IMR-90 (cell line): Measurements from ENCODE around the gene GRIN1. TPM values are rescaled to one million over a fixed set of nuclear protein-coding genes. Genes with fewer than 3 reads are reported as not detected.

Experiments
- ATAC-seq: fragments of 200-7000 bp; cut with Tn5 transposase; 2 replicates; pipeline ENCODE4 v1.9.1; 2020; ENCODE audit warnings: low read depth, mild to moderate bottlenecking, moderate library complexity
- BruUV-seq: library from RNA; stranded (reverse); fragments of 400-500 nt; replicated peaks from 2 replicates; lab custom pipeline; 2021; lab: Mats Ljungman, UMichigan
- CTCF ChIA-PET: fragments of 300-600 bp; formaldehyde crosslinking; extraction: SDS; loops from one replicate; lab custom pipeline; 2021; ENCODE audit warnings: antibody characterized with exemption; lab: Yijun Ruan, JAX
- POLR2A ChIA-PET: fragments of 300-600 bp; sonication (Branson Sonifier 250); formaldehyde crosslinking; loops from one replicate; lab custom pipeline; 2022; ENCODE audit warnings: antibody characterized with exemption; ENCODE audit not compliant: unreplicated experiment; lab: Charles Lee
- DNase-seq: peaks from one replicate; pipeline ENCODE4 v3.0.0; 2013
- H2AFZ ChIP-seq: replicated peaks from 2 replicates; pipeline ENCODE3; 2013; ENCODE audit warnings: low read length, mild to moderate bottlenecking; ENCODE audit not compliant: poor library complexity
- H2AK5ac ChIP-seq: 2 replicates; pipeline ENCODE4 v1.6.1; 2013; ENCODE audit warnings: low read depth, low read length, inconsistent platforms
- H2AK9ac ChIP-seq: replicated peaks from 2 replicates; pipeline ENCODE3; 2013; ENCODE audit warnings: mild to moderate bottlenecking, low read depth, low read length, moderate library complexity; ENCODE audit not compliant: poor library complexity
- H2BK120ac ChIP-seq: 2 replicates; pipeline ENCODE4 v1.6.1; 2013; ENCODE audit warnings: low read depth, low read length, inconsistent platforms
- H2BK15ac ChIP-seq: 3 replicates; pipeline ENCODE4 v1.6.1; 2013; ENCODE audit warnings: low read depth, low read length, inconsistent platforms
- H2BK20ac ChIP-seq: 2 replicates; pipeline ENCODE4 v1.6.1; 2013; ENCODE audit warnings: low read depth, mild to moderate bottlenecking, inconsistent platforms, low read length, moderate library complexity
- H2BK5ac ChIP-seq: 2 replicates; pipeline ENCODE4 v1.6.1; 2013; ENCODE audit warnings: mild to moderate bottlenecking, low read depth, low read length, inconsistent platforms; ENCODE audit not compliant: poor library complexity, severe bottlenecking
- H3K14ac ChIP-seq: replicated peaks from 2 replicates; pipeline ENCODE4 v1.6.1; 2013; ENCODE audit warnings: low read depth, low read length, inconsistent platforms
- H3K18ac ChIP-seq: 2 replicates; pipeline ENCODE4 v1.6.1; 2013; ENCODE audit warnings: low read depth, low read length, control low read depth
- H3K23ac ChIP-seq: 2 replicates; pipeline ENCODE4 v1.6.1; 2013; ENCODE audit warnings: low read depth, low read length, inconsistent platforms
- H3K27ac ChIP-seq: 2 replicates; pipeline ENCODE4 v1.5.1; 2013; ENCODE audit warnings: mild to moderate bottlenecking, control low read depth, low read length; ENCODE audit not compliant: insufficient read depth
- H3K27me3 ChIP-seq: 2 replicates; pipeline ENCODE4 v1.6.1; 2013; ENCODE audit warnings: low read length; ENCODE audit not compliant: control insufficient read depth, insufficient read depth
- H3K36me3 ChIP-seq: 2 replicates; pipeline ENCODE4 v1.6.1; 2013; ENCODE audit warnings: low read length, mixed read lengths; ENCODE audit not compliant: control insufficient read depth, insufficient read depth
- H3K4ac ChIP-seq: 2 replicates; pipeline ENCODE4 v1.6.1; 2013; ENCODE audit warnings: low read depth, low read length, inconsistent platforms
- H3K4me1 ChIP-seq: 2 replicates; pipeline ENCODE4 v1.6.1; 2013; ENCODE audit warnings: low read length, mixed read lengths; ENCODE audit not compliant: control insufficient read depth, insufficient read depth
- H3K4me2 ChIP-seq: 2 replicates; pipeline ENCODE4 v1.6.1; 2013; ENCODE audit warnings: low read depth, mild to moderate bottlenecking, control low read depth, low read length, moderate library complexity
- H3K4me3 ChIP-seq: 2 replicates; pipeline ENCODE4 v1.5.1; 2013; ENCODE audit warnings: low read depth, mild to moderate bottlenecking, control low read depth, low read length, moderate library complexity; ENCODE audit not compliant: insufficient read depth
- H3K56ac ChIP-seq: 2 replicates; pipeline ENCODE4 v1.6.1; 2013; ENCODE audit warnings: low read length, inconsistent platforms; ENCODE audit not compliant: insufficient read depth; ENCODE audit errors: extremely low read depth
- H3K79me1 ChIP-seq, 2 experiments: 2 replicates each; pipeline ENCODE4 v1.6.1; 2013; ENCODE audit warnings: low read length in 2 of 2, inconsistent platforms in 1 of 2, low read depth in 1 of 2
- H3K9ac ChIP-seq: 2 replicates; pipeline ENCODE4 v1.6.1; 2013; ENCODE audit warnings: low read depth, low read length, control low read depth
- H3K9me1 ChIP-seq: 2 replicates; pipeline ENCODE4 v1.6.1; 2013; ENCODE audit warnings: low read length, inconsistent platforms; ENCODE audit not compliant: insufficient read depth
- H3K9me3 ChIP-seq: 2 replicates; pipeline ENCODE4 v1.6.1; 2013; ENCODE audit warnings: low read length; ENCODE audit not compliant: control insufficient read depth, insufficient read depth
- H4K20me1 ChIP-seq: 2 replicates; pipeline ENCODE4 v1.6.1; 2013; ENCODE audit warnings: low read length, inconsistent platforms; ENCODE audit not compliant: insufficient read depth
- H4K5ac ChIP-seq: 2 replicates; pipeline ENCODE4 v1.6.1; 2013; ENCODE audit warnings: mild to moderate bottlenecking, low read depth, low read length, control low read depth
- H4K8ac ChIP-seq, 2 experiments: 2 replicates each; pipeline ENCODE4 v1.6.1; 2013; ENCODE audit warnings: low read depth in 2 of 2, low read length in 2 of 2, control low read depth in 1 of 2, inconsistent platforms in 1 of 2
- H4K91ac ChIP-seq: 2 replicates; pipeline ENCODE4 v1.6.1; 2013; ENCODE audit warnings: low read depth, low read length, inconsistent platforms; ENCODE audit not compliant: insufficient read depth
- BHLHE40 ChIP-seq: fragments of 150-350 bp; IDR thresholded peaks from 2 replicates; pipeline ENCODE4 v1.6.1; 2016; ENCODE audit warnings: mild to moderate bottlenecking, low read depth, low read length
- CEBPB ChIP-seq: IDR thresholded peaks from 2 replicates; pipeline ENCODE4 v1.6.1; 2012; ENCODE audit warnings: low read depth, low read length, improper control_type of control experiment
- CHD1 ChIP-seq: IDR thresholded peaks from 2 replicates; pipeline ENCODE4 v1.6.1; 2012; ENCODE audit warnings: low read depth, low read length, improper control_type of control experiment
- CTCF ChIP-seq: conservative IDR thresholded peaks from 2 replicates; pipeline ENCODE4 v1.5.1; 2012; ENCODE audit warnings: mild to moderate bottlenecking, low read depth, low read length, improper control_type of control experiment
- FOS ChIP-seq: fragments of 150-350 bp; IDR thresholded peaks from 2 replicates; pipeline ENCODE4 v1.6.1; 2016; ENCODE audit warnings: low read depth, low read length
- MAFK ChIP-seq: IDR thresholded peaks from 2 replicates; pipeline ENCODE4 v1.6.1; 2012; ENCODE audit warnings: low read depth, low read length, improper control_type of control experiment
- MAZ ChIP-seq: IDR thresholded peaks from 2 replicates; pipeline ENCODE4 v1.6.1; 2012; ENCODE audit warnings: low read depth, mild to moderate bottlenecking, low read length, improper control_type of control experiment, moderate library complexity, borderline replicate concordance
- MXI1 ChIP-seq: IDR thresholded peaks from 2 replicates; pipeline ENCODE4 v1.6.1; 2012; ENCODE audit warnings: low read depth, mild to moderate bottlenecking, low read length, moderate library complexity, borderline replicate concordance
- NFE2L2 ChIP-seq: fragments of 150-350 bp; IDR thresholded peaks from 2 replicates; pipeline ENCODE4 v1.6.1; 2016; ENCODE audit warnings: low read depth, mild to moderate bottlenecking, low read length
- POLR2A ChIP-seq: IDR thresholded peaks from 2 replicates; pipeline ENCODE4 v1.6.1; 2012; ENCODE audit warnings: mild to moderate bottlenecking, low read depth, low read length
- RAD21 ChIP-seq: IDR thresholded peaks from 2 replicates; pipeline ENCODE4 v1.6.1; 2012; ENCODE audit warnings: low read length, improper control_type of control experiment
- RCOR1 ChIP-seq: IDR thresholded peaks from 2 replicates; pipeline ENCODE4 v1.6.1; 2012; ENCODE audit warnings: mild to moderate bottlenecking, low read length, improper control_type of control experiment; ENCODE audit not compliant: insufficient replicate concordance
- RFX5 ChIP-seq: IDR thresholded peaks from 2 replicates; pipeline ENCODE4 v1.8.0; 2012; ENCODE audit warnings: low read depth, mild to moderate bottlenecking, low read length, moderate library complexity
- USF2 ChIP-seq: fragments of 150-350 bp; IDR thresholded peaks from 2 replicates; pipeline ENCODE4 v1.6.1; 2017; ENCODE audit warnings: mild to moderate bottlenecking, antibody characterized with exemption, low read length, low read depth
- WGBS, 2 experiments: methylation state at CpG; one replicate each; pipeline versions ENCODE4 v1.1.5 to v1.1.7; 2013; ENCODE audit warnings: missing lambda C conversion rate in 2 of 2; ENCODE audit not compliant: insufficient read length in 1 of 2; ENCODE audit errors: extremely low coverage in 2 of 2; 5-methylcytosine and 5-hydroxymethylcytosine counted together
- dilution Hi-C: fragments of 300-500 bp; cut with HindIII; formaldehyde crosslinking; loops from one replicate; pipeline ENCODE4 v1.14.3; 2018; ENCODE audit warnings: low sequenced_read_pairs; ENCODE audit not compliant: unreplicated experiment
- in situ Hi-C: fragments of 300-500 bp; cut with MboI; formaldehyde crosslinking; loops from 3 replicates; pipeline ENCODE4 v1.14.3; 2019; ENCODE audit warnings: low sequenced_read_pairs, inconsistent platforms, mixed read lengths
- intact Hi-C: fragments of 100-400 bp; cut with micrococcal nuclease; formaldehyde crosslinking; loops from 2 replicates; pipeline ENCODE4 v1.10.0; 2022
- polyA plus RNA-seq, 3 experiments: library from polyadenylated mRNA; depleted of rRNA; stranded (reverse); fragments of >200 nt; gene quantifications; 2 replicates each; pipeline ENCODE4 v1.2.3, GENCODE V29; 2012; ENCODE audit warnings: low replicate concordance in 1 of 3
- total RNA-seq: library from RNA; depleted of rRNA; stranded (reverse); fragments of >200 nt; gene quantifications from 2 replicates; pipeline ENCODE4 v1.2.3, GENCODE V29; 2012

Gene GRIN1
- total and polyA plus RNA-seq, 2 of the 4 experiments (the other 2 are of a cell fraction), result 0.09 TPM; not detected in 1

GRCh38 chr9:137179761-137180160 is 40.8 kb downstream of the GRIN1 start:
- ATAC-seq, result no peak
- no peak overlapping the region for H3K4me2 ChIP-seq
- H3K9me1 ChIP-seq, result 0 out of 2 replicates have a peak, but pooled peaks cover 2% of the 10 kb centered on the region
- no peak overlapping the region for H2AK5ac ChIP-seq
- no peak overlapping the region for H4K8ac ChIP-seq
- POLR2A ChIA-PET, result no interaction called here
- H3K79me1 ChIP-seq, result no peaks in the 10 kb centered on the region; a peak in 1 of 4 replicates
- no peak overlapping the region for H3K56ac ChIP-seq
- no TSS peak for BruUV-seq
- no peak overlapping the region for H2BK5ac ChIP-seq
- intact Hi-C loops, result no loop called here
- CTCF ChIA-PET, result no interaction called here
- dilution Hi-C loops, result no loop called here
- no peak overlapping the region for H3K4me3 ChIP-seq
- no peak overlapping the region for H3K18ac ChIP-seq
- peaks cover 64% of the 10 kb centered on the region for H3K36me3 ChIP-seq
- no peak overlapping the region for H2AFZ ChIP-seq
- H3K9me3 ChIP-seq, result no peaks in the 10 kb centered on the region
- no peak overlapping the region for H2BK20ac ChIP-seq
- no peak overlapping the region for H2BK15ac ChIP-seq
- H4K91ac ChIP-seq, result no peak overlapping the region
- in situ Hi-C loops, result no loop called here
- no peak overlapping the region for H3K27ac ChIP-seq
- no peaks in the 10 kb centered on the region for H3K27me3 ChIP-seq
- no peak overlapping the region for H2AK9ac ChIP-seq
- H3K4me1 ChIP-seq, result no peaks in the 10 kb centered on the region; the same call in 1 of the 2 replicates
- TF ChIP-seq MAFK, result no peak
- TF ChIP-seq CHD1, result no peak
- no peak for TF ChIP-seq RFX5
- no peak for TF ChIP-seq RCOR1
- no peak for TF ChIP-seq NFE2L2
- no peak for TF ChIP-seq USF2
- no peak for TF ChIP-seq BHLHE40
- no peak for TF ChIP-seq MXI1
- TF ChIP-seq MAZ, result no peak
- TF ChIP-seq CEBPB, result no peak
- no peak for TF ChIP-seq RAD21
- no peak for TF ChIP-seq POLR2A
- TF ChIP-seq CTCF, result no peak
- no peak for TF ChIP-seq FOS
- H4K5ac ChIP-seq, result no peak overlapping the region
- DNase-seq, result no peak
- no peak overlapping the region for H3K4ac ChIP-seq
- H3K9ac ChIP-seq, result no peak overlapping the region
- H3K14ac ChIP-seq, result no peak overlapping the region
- no peaks in the 10 kb centered on the region; the same call in 1 of the 2 replicates for H4K20me1 ChIP-seq
- WGBS, 2 experiments, result 95% methylated on average over 12 of the region's 17 CpGs; no CpG with 5 or more reads in 1 of the 2 experiments
- no peak overlapping the region for H2BK120ac ChIP-seq
- H3K23ac ChIP-seq, result no peak overlapping the region
